HepG2 (cell line): ENCODE results near the gene RPS28. TPM values are rescaled to one million over a fixed set of nuclear protein-coding genes. Genes with fewer than 3 reads are reported as not detected.

Experiments
- BORCS8-MEF2B ChIP-seq: sonication (generic); formaldehyde crosslinking; IDR thresholded peaks from 2 replicates; pipeline ENCODE4 v1.8.0; 2022; ENCODE audit warnings: mild to moderate bottlenecking, missing genetic modification reagents
- CSRNP1 ChIP-seq: sonication (generic); formaldehyde crosslinking; IDR thresholded peaks from 2 replicates; pipeline ENCODE4 v1.8.1; 2023; ENCODE audit warnings: mild to moderate bottlenecking, missing genetic modification reagents
- DNMT1 ChIP-seq: sonication (generic); formaldehyde crosslinking; IDR thresholded peaks from 2 replicates; pipeline ENCODE4 v1.5.1; 2020; ENCODE audit warnings: mild to moderate bottlenecking, missing genetic modification reagents
- HOXA5 ChIP-seq: sonication (generic); formaldehyde crosslinking; IDR thresholded peaks from 2 replicates; pipeline ENCODE4 v1.4.0; 2020; ENCODE audit warnings: missing genetic modification reagents
- IKZF1 ChIP-seq: fragments of 450-650 bp; IDR thresholded peaks from 2 replicates; pipeline ENCODE4 v1.7.1; 2016
- MTERF4 ChIP-seq: sonication (generic); formaldehyde crosslinking; IDR thresholded peaks from 2 replicates; pipeline ENCODE4 v1.8.0; 2023; ENCODE audit warnings: mild to moderate bottlenecking, missing genetic modification reagents
- MXI1 ChIP-seq: IDR thresholded peaks from 3 replicates; pipeline ENCODE4 v1.6.1; 2012; ENCODE audit warnings: low read depth, low read length, inconsistent platforms, borderline replicate concordance
- NRL ChIP-seq: sonication (generic); formaldehyde crosslinking; IDR thresholded peaks from 2 replicates; pipeline ENCODE4 v1.5.0; 2020; ENCODE audit warnings: missing genetic modification reagents, mild to moderate bottlenecking, moderate library complexity, borderline replicate concordance
- RAD51 ChIP-seq: fragments of 450-650 bp; IDR thresholded peaks from 2 replicates; pipeline ENCODE4 v1.6.1; 2016; ENCODE audit warnings: borderline replicate concordance
- REPIN1 ChIP-seq: sonication (generic); formaldehyde crosslinking; IDR thresholded peaks from 2 replicates; pipeline ENCODE4 v1.8.0; 2022; ENCODE audit warnings: missing genetic modification reagents, low read depth, mild to moderate bottlenecking, borderline replicate concordance
- RFX5 ChIP-seq: IDR thresholded peaks from 2 replicates; pipeline ENCODE4 v1.6.1; 2011; ENCODE audit warnings: low read depth, low read length, improper control_type of control experiment
- SETDB1 ChIP-seq: sonication (generic); formaldehyde crosslinking; IDR thresholded peaks from 2 replicates; pipeline ENCODE4 v1.5.1; 2020; ENCODE audit warnings: missing genetic modification reagents, mild to moderate bottlenecking, borderline replicate concordance
- SOX5 ChIP-seq: IDR thresholded peaks from 2 replicates; pipeline ENCODE4 v1.6.1; 2016; ENCODE audit warnings: borderline replicate concordance
- SPEN ChIP-seq: sonication (generic); formaldehyde crosslinking; IDR thresholded peaks from 2 replicates; pipeline ENCODE4 v1.5.1; 2020; ENCODE audit warnings: low read depth, mild to moderate bottlenecking, missing genetic modification reagents
- SRSF4 ChIP-seq: fragments of 200-400 bp; formaldehyde crosslinking; IDR thresholded peaks from one replicate; pipeline ENCODE4 v1.6.1; 2018; ENCODE audit warnings: mild to moderate bottlenecking, low read depth, low read length, moderate library complexity; ENCODE audit not compliant: poor library complexity, severe bottlenecking
- TBX2 ChIP-seq: sonication (generic); formaldehyde crosslinking; IDR thresholded peaks from 2 replicates; pipeline ENCODE4 v1.5.0; 2020; ENCODE audit warnings: missing genetic modification reagents, mild to moderate bottlenecking, borderline replicate concordance
- ZBTB7A ChIP-seq: sonication (generic); formaldehyde crosslinking; IDR thresholded peaks from 2 replicates; pipeline ENCODE4 v1.8.0; 2022; ENCODE audit warnings: mild to moderate bottlenecking, missing genetic modification reagents
- ZC3H4 ChIP-seq: sonication (generic); formaldehyde crosslinking; IDR thresholded peaks from 2 replicates; pipeline ENCODE4 v1.4.0; 2020; ENCODE audit warnings: missing genetic modification reagents, borderline replicate concordance
- ZNF281 ChIP-seq: sonication (generic); formaldehyde crosslinking; IDR thresholded peaks from 2 replicates; pipeline ENCODE4 v1.4.0; 2020; ENCODE audit warnings: missing genetic modification reagents, borderline replicate concordance
- ZNF496 ChIP-seq: sonication (generic); formaldehyde crosslinking; IDR thresholded peaks from 2 replicates; pipeline ENCODE4 v1.8.1; 2023; ENCODE audit warnings: mild to moderate bottlenecking, moderate library complexity, missing genetic modification reagents; ENCODE audit not compliant: insufficient replicate concordance
- ZNF710 ChIP-seq: sonication (generic); formaldehyde crosslinking; IDR thresholded peaks from 2 replicates; pipeline ENCODE4 v1.5.0; 2020; ENCODE audit warnings: mild to moderate bottlenecking, missing genetic modification reagents, borderline replicate concordance
- ZNF768 ChIP-seq: sonication (generic); formaldehyde crosslinking; IDR thresholded peaks from 2 replicates; pipeline ENCODE4 v1.4.0; 2020; ENCODE audit warnings: missing genetic modification reagents
- ZNF790 ChIP-seq: sonication (generic); formaldehyde crosslinking; IDR thresholded peaks from 2 replicates; pipeline ENCODE4 v1.8.0; 2022; ENCODE audit warnings: missing genetic modification reagents, mild to moderate bottlenecking, borderline replicate concordance
- polyA plus RNA-seq, 8 experiments: library from polyadenylated mRNA; depleted of rRNA in 3 of 8; stranded (reverse) in 7 of 8; unstranded in 1 of 8; fragments of >200 nt; fragmentation: Illumina TruSeq in 4 of 8; extraction: Trizol in 4 of 8; gene quantifications; 2 replicates each; pipeline versions ENCODE4 v1.2.1 to v1.2.3, GENCODE V29; 2011 to 2016; ENCODE audit warnings: low read depth in 4 of 8, missing spikeins in 1 of 8, mixed read lengths in 1 of 8; ENCODE audit not compliant: insufficient read depth in 1 of 8
- total RNA-seq, 5 experiments: library from RNA; depleted of rRNA; stranded (reverse); fragments of >200 nt; fragmentation: Illumina TruSeq; extraction: Trizol; gene quantifications; 2 replicates each; pipeline ENCODE4 v1.2.3, GENCODE V29; 2016; ENCODE audit warnings: low read depth in 1 of 5

RPS28 gene
- total and polyA plus RNA-seq, 2 of the 13 experiments (the other 11 are each of a cell fraction or from before 2014, with no cell fraction given): 281 to 545 TPM

- TF ChIP-seq HOXA5 (CRISPR knock-in tag) (no peak), ZNF281 (CRISPR knock-in tag) (no peak), MXI1 (no peak; the same call in 2 of the 3 replicates), ZNF710 (CRISPR knock-in tag) (0 out of 2 replicates have a peak, but pooled peaks have one; percentile 31), RFX5 (no peak), RAD51 (no peak), DNMT1 (CRISPR knock-in tag) (no peak), IKZF1 (no peak), ZNF790 (no peak), SETDB1 (no peak), ZBTB7A (CRISPR knock-in tag) (no peak), BORCS8-MEF2B (no peak), ZC3H4 (CRISPR knock-in tag) (no peak), SPEN (peak; percentile 11; the same call in 1 of the 2 replicates), MTERF4 (CRISPR knock-in tag) (no peak), TBX2 (CRISPR knock-in tag) (peak; percentile 57; the same call in 1 of the 2 replicates), ZNF768 (CRISPR knock-in tag) (no peak), REPIN1 (CRISPR knock-in tag) (no peak), NRL (CRISPR knock-in tag) (no peak), SRSF4 (no peak), ZNF496 (CRISPR knock-in tag) (no peak), CSRNP1 (no peak), SOX5 (peak; percentile 73; the same call in 1 of the 2 replicates)
Observed at GRCh38 chr19:8355631-8356402, 34.5 kb downstream of the RPS28 start (continued).
